ENCODE measurements around the gene TBC1D1.

Gene TBC1D1

GRCh38 chr4:37948542-37948941 is 57.7 kb downstream of the TBC1D1 start:
- no peak for TF ChIP-seq ZFX (IDR thresholded peaks at IDR 0.05)
- H3K27ac ChIP-seq: no peak overlapping the region

- TF ChIP-seq ZFX (IDR thresholded peaks at IDR 0.05): no peak
- TF ChIP-seq, protein P1, sequence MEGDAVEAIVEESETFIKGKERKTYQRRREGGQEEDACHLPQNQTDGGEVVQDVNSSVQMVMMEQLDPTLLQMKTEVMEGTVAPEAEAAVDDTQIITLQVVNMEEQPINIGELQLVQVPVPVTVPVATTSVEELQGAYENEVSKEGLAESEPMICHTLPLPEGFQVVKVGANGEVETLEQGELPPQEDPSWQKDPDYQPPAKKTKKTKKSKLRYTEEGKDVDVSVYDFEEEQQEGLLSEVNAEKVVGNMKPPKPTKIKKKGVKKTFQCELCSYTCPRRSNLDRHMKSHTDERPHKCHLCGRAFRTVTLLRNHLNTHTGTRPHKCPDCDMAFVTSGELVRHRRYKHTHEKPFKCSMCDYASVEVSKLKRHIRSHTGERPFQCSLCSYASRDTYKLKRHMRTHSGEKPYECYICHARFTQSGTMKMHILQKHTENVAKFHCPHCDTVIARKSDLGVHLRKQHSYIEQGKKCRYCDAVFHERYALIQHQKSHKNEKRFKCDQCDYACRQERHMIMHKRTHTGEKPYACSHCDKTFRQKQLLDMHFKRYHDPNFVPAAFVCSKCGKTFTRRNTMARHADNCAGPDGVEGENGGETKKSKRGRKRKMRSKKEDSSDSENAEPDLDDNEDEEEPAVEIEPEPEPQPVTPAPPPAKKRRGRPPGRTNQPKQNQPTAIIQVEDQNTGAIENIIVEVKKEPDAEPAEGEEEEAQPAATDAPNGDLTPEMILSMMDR (conservative IDR thresholded peaks at IDR 0.05): no peak
- H3K27ac ChIP-seq: no peak overlapping the region
Observed at GRCh38 chr4:37949636-37950426, 58.9 kb downstream of the TBC1D1 start.

DNA sequence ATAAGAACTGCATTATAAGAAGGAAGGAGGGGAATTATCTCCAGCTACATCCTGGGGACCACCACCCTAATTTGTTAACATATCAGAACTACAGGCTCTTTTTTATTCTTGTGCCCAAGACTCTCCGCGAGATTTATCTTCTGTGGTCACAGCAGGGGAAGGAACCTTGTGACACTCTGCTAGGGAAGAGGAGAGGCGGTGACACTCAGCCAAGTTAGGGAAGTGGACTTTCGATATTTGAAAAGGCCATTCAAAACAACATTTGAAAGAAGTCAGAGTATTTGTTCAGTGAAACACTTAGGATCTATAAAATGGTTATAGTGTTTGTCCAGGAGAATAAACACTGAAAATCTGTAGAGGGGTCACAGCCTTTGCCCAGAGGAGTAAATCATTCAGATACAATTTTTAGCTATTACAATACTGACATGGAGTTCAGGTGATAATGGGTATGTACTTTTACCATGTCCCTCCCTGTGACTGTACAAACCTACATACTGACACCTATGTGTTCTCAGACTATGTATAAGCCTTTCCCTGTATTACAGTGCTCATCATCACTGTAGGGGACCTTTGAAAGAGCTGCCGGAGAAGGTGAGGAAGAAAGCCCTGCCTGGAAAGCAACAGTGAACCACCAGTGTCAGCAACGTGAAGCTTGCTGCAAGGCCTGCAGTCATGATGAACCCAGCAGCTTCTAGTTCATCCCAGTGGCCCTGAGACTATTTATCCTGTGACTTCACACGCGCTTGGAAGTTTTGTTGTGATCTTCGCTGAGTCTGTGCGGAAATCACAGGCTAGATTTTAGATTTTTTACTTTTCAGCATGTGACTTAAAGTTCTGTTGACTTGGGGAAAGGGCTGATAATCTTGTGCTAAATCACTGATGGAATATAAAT is 60.8 kb downstream of the TBC1D1 start:
- H3K27ac ChIP-seq: peak overlapping the region; percentile 46; the same call in 1 of the 2 replicates
- TF ChIP-seq ZFX (IDR thresholded peaks at IDR 0.05): no peak
- TF ChIP-seq, protein P1 (conservative IDR thresholded peaks at IDR 0.05): no peak

- TF ChIP-seq ZFX (IDR thresholded peaks at IDR 0.05): no peak
- TF ChIP-seq, protein P1 (conservative IDR thresholded peaks at IDR 0.05): no peak
- H3K27ac ChIP-seq: no peak overlapping the region
Observed at GRCh38 chr4:37953156-37953555, 62.3 kb downstream of the TBC1D1 start.

DNA sequence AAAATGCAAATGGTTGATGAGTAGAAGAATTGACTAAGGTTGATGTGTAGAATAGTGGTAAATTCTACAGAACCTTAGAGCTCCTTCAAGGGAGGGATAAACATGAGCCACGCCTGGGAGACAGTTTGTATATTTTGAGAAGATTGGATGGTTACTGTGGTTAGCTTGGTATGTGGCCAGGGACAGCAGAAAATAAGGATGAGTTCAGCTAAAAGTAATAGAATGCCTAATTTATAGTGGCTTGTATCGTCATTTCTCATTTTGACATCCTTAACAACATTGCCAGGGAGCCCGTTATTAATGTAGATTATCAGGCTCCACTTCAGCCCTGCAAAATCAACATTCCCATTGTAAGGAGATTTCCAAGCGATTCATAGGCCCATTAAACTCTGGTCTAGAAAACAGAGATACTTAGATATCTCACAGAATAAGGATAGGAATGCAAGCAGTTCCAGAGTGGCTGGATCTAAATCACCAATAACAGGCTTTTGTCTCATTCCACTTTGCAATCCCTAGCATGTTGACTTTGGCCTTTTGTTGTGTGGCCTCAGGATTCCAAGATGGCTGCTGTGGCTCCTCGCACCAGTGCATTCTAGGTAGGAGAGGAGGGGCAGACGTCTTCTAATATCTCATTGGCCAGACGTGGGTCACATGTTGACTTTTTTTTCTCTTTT is 62.9 kb downstream of the TBC1D1 start:
- H3K27ac ChIP-seq: no peak overlapping the region
- no peak for TF ChIP-seq ZFX (IDR thresholded peaks at IDR 0.05)
- TF ChIP-seq, protein P1 (conservative IDR thresholded peaks at IDR 0.05): no peak

DNA sequence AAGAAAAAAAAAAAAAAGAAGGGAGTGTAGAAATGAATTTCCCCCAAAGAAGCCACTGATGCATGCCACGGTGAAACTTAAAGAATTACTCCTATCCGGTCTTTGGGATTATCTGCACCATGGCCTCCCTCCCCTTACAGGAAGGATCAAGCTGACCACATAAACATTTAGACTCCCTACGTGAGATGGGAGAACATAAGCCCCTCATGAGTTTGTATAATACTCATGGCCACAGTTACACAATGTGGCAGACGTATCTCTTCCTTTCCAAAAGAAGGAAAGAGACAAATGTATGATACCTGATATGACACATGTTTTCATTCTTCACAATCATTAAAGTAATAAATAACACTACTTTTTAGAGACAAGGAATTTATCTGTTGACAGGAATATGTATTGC is 66.1 kb downstream of the TBC1D1 start:
- TF ChIP-seq ZFX (IDR thresholded peaks at IDR 0.05): no peak
- TF ChIP-seq, protein P1 (conservative IDR thresholded peaks at IDR 0.05): no peak
- H3K27ac ChIP-seq: no peak overlapping the region

- no peak overlapping the region for H3K27ac ChIP-seq
- TF ChIP-seq, protein P1 (conservative IDR thresholded peaks at IDR 0.05): no peak
- TF ChIP-seq ZFX (IDR thresholded peaks at IDR 0.05): no peak
Observed at GRCh38 chr4:37958932-37959331, 68.0 kb downstream of the TBC1D1 start.
